Measurements from ENCODE around the gene DMRTB1. TPM values are rescaled to one million over a fixed set of nuclear protein-coding genes. Genes with fewer than 3 reads are reported as not detected.

The DMRTB1 gene
- total RNA-seq, 6 experiments from 2014 or later, result not detected

- WGBS (ENCODE audit: insufficient coverage, low coverage, low lambda C conversion rate, missing lambda C conversion rate), result 0% methylated on average over 1 of the region's 7 CpGs
- no peak overlapping the region for H3K4me3 ChIP-seq
- DNase-seq, result no peak
Measured at GRCh38 chr1:53510215-53510614, 51.0 kb downstream of the DMRTB1 start.

GRCh38 chr1:53511323-53511932 is 52.2 kb downstream of the DMRTB1 start:
- no peaks in the 10 kb centered on the region for H3K36me3 ChIP-seq
- H3K4me1 ChIP-seq, result no peaks in the 10 kb centered on the region
- no peak for ATAC-seq
- no peaks in the 10 kb centered on the region for H3K27me3 ChIP-seq
- no peaks in the 10 kb centered on the region for H3K9me3 ChIP-seq
- intact Hi-C loops (cut with DNase I), result no loop called here
- no peak for DNase-seq
- no peak overlapping the region for H3K4me3 ChIP-seq
- TF ChIP-seq CTCF (IDR thresholded peaks at IDR 0.05) (no peak), POLR2A (IDR thresholded peaks at IDR 0.05) (no peak)
- WGBS (ENCODE audit: insufficient coverage, low coverage, low lambda C conversion rate, missing lambda C conversion rate), result 74% methylated on average over 5 of the region's 13 CpGs
- no peak overlapping the region for H3K27ac ChIP-seq

More at GRCh38 chr1:53510215-53510614, 51.0 kb downstream of the DMRTB1 start:
- TF ChIP-seq CTCF (IDR thresholded peaks at IDR 0.05) (no peak), POLR2A (IDR thresholded peaks at IDR 0.05) (no peak)
- Histone ChIP-seq H3K27me3 (no peaks in the 10 kb centered on the region), H3K9me3 (no peaks in the 10 kb centered on the region), H3K27ac (no peak overlapping the region), H3K36me3 (no peaks in the 10 kb centered on the region), H3K4me1 (no peaks in the 10 kb centered on the region)
- no peak for ATAC-seq
- intact Hi-C loops (cut with DNase I), result no loop called here

DNA sequence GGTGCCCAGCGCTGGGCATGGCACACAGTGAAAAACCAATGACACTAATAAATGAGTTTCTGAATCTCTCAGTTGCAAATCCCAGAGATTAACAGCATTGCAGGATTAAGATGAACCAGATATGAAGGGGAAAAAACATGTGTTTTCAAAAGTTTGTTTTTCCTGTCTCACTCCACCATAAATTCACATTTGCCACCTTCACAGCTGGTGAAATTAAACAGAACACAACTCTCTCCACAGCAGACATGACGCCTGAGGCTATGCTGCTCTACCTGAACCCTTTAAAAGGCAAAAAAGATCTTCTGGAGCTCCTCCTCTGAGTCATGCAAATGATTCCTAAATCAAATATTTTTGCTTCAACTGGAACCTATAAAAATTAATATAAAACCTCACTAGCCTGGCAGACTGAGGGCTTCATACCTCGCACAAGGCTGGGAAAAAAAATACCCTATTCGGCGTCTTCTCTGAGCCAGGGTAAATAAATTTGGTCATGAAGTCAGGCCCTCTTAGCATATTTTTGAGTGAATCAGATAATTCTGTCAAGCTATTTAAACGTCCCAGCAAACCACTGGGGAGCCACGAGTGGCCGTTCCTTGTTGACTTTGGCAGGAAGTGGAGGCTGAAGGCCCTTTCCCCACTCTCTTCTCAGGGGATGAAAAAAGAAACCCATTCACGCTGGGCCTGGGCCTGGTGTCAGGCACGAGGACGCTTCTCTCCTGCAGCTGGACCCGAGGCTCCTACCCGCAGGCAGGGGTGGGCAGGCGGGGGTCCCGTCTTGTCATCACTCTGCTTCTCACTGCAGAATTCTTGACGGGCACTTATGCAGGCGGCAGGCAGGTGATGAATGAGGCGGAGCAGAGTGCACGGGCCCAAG is 53.0 kb downstream of the DMRTB1 start:
- Histone ChIP-seq H3K9me3 (no peaks in the 10 kb centered on the region), H3K4me3 (no peak overlapping the region), H3K27ac (no peak overlapping the region), H3K36me3 (no peaks in the 10 kb centered on the region), H3K4me1 (no peaks in the 10 kb centered on the region), H3K27me3 (no peaks in the 10 kb centered on the region)
- TF ChIP-seq CTCF (IDR thresholded peaks at IDR 0.05) (no peak), POLR2A (IDR thresholded peaks at IDR 0.05) (no peak)
- ATAC-seq (no peak), DNase-seq (no peak)
- intact Hi-C loops (cut with DNase I), result no loop called here
- WGBS (ENCODE audit: insufficient coverage, low coverage, low lambda C conversion rate, missing lambda C conversion rate), result 32% methylated on average over 10 of the region's 19 CpGs

DNA sequence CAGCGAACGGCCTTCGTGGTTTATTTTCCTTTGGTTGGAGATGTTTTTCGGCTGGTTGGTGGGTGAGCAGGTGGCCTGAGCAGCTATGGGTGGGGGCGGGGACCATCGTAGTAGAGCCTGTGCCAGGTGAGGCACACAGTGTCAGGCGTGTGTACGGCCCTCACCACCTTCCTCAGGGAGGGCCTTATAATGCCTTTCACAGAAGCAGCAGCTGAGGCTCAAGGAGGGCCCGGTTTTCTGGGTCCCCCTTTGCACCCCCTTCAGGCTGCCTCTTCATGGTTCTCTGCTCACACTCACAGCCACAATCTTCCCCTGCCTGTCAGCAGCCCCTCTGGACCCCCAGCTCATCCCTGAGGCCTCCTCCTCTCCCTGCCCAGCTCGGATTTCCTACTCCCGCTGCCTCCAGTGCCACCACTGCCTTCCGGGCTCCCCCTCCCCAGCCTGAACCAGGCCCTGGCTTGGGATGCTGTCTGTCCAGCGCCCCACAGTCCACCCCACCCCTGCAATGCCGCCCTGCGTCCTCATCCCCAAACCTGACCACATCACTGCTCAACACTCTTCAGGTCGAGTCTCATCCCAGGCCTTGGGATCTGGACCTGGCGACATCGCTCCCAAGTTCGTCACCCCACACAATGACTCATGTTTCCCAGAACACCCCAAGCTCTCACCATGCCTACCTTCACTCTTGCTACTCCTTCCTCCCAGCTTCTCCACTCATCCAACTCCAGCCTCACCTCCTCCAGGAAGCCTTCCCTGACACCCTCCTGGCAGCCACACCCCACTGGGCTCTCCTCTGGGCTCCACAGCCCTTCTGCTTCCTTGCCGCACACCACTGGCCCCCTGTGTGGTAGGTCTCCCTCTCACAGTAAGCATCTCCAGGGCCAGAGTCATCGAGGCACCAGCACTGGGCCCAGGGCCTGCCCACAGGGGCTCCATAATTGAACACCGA is 53.9 kb downstream of the DMRTB1 start:
- Histone ChIP-seq H3K36me3 (no peaks in the 10 kb centered on the region), H3K9me3 (no peaks in the 10 kb centered on the region), H3K4me1 (no peaks in the 10 kb centered on the region), H3K4me3 (no peak overlapping the region), H3K27ac (no peak overlapping the region), H3K27me3 (no peaks in the 10 kb centered on the region)
- DNase-seq (no peak), ATAC-seq (no peak)
- intact Hi-C loops (cut with DNase I), result no loop called here
- no peak for TF ChIP-seq CTCF (IDR thresholded peaks at IDR 0.05)
- no peak for TF ChIP-seq POLR2A (IDR thresholded peaks at IDR 0.05)
- 79% methylated on average over 8 of the region's 22 CpGs for WGBS (ENCODE audit: insufficient coverage, low coverage, low lambda C conversion rate, missing lambda C conversion rate)

All from right lobe of liver (tissue), 6 donors.